K562 (cell line): ENCODE measurements around the gene DGCR8. TPM values are rescaled to one million over a fixed set of nuclear protein-coding genes. Genes with fewer than 3 reads are reported as not detected.

Source experiments
- CBFB ChIP-seq: sonication (generic); formaldehyde crosslinking; IDR thresholded peaks from 2 replicates; pipeline ENCODE4 v1.4.0; 2020; ENCODE audit warnings: mild to moderate bottlenecking, missing genetic modification reagents
- CBX1 ChIP-seq: sonication (generic); IDR thresholded peaks from 2 replicates; pipeline ENCODE4 v1.6.1; 2016; ENCODE audit warnings: antibody characterized with exemption, low read depth, mild to moderate bottlenecking
- CXXC5 ChIP-seq: fragments of 250-450 bp; sonication (Bioruptor Pico); IDR thresholded peaks from 2 replicates; pipeline ENCODE4 v1.8.0; 2022; ENCODE audit warnings: inconsistent platforms, mild to moderate bottlenecking, moderate library complexity
- EP300 ChIP-seq: IDR thresholded peaks from 2 replicates; pipeline ENCODE4 v1.6.1; 2012; ENCODE audit warnings: low read length, improper control_type of control experiment
- GTF2E2 ChIP-seq: fragments of 200-800 bp; sonication (Bioruptor generic); IDR thresholded peaks from 2 replicates; pipeline ENCODE4 v1.6.1; 2016; ENCODE audit warnings: missing genetic modification characterization, missing compliant biosample characterization
- HNRNPL ChIP-seq: fragments of 200-400 bp; formaldehyde crosslinking; IDR thresholded peaks from 2 replicates; pipeline ENCODE4 v1.6.1; 2017; ENCODE audit warnings: low read depth, mild to moderate bottlenecking, low read length
- HNRNPLL ChIP-seq: fragments of 200-400 bp; formaldehyde crosslinking; IDR thresholded peaks from 2 replicates; pipeline ENCODE4 v1.6.1; 2017; ENCODE audit warnings: low read length, low read depth, mild to moderate bottlenecking; ENCODE audit not compliant: poor library complexity, severe bottlenecking
- PTTG1 ChIP-seq: fragments of 450-650 bp; IDR thresholded peaks from 2 replicates; pipeline ENCODE4 v1.6.1; 2016; ENCODE audit warnings: low read depth, mild to moderate bottlenecking, missing genetic modification characterization, missing compliant biosample characterization
- RFX5 ChIP-seq: IDR thresholded peaks from 2 replicates; pipeline ENCODE4 v1.6.1; 2011; ENCODE audit warnings: low read depth, mild to moderate bottlenecking, improper control_type of control experiment, low read length
- SMAD1 ChIP-seq: fragments of 150-350 bp; IDR thresholded peaks from 2 replicates; pipeline ENCODE4 v1.6.1; 2014; ENCODE audit warnings: low read length, low read depth; ENCODE audit not compliant: partially characterized antibody
- SMARCA4 ChIP-seq: fragments of 450-650 bp; IDR thresholded peaks from 2 replicates; pipeline ENCODE4 v1.6.1; 2016
- SRSF9 ChIP-seq: fragments of 200-400 bp; formaldehyde crosslinking; IDR thresholded peaks from 2 replicates; pipeline ENCODE4 v1.6.1; 2017; ENCODE audit warnings: low read depth, low read length, borderline replicate concordance
- TCF7L2 ChIP-seq: fragments of 150-350 bp; IDR thresholded peaks from 2 replicates; pipeline ENCODE4 v1.6.1; 2016; ENCODE audit warnings: low read depth, mild to moderate bottlenecking, low read length, moderate library complexity
- TEAD4 ChIP-seq, 2 experiments: sonication (generic) in 1 of 2; formaldehyde crosslinking in 1 of 2; IDR thresholded peaks; 2 replicates each; pipeline versions ENCODE4 v1.6.1 to v1.8.0; 2012 to 2022; ENCODE audit warnings: borderline replicate concordance in 1 of 2, inconsistent platforms in 1 of 2, low read length in 1 of 2, mild to moderate bottlenecking in 1 of 2, missing genetic modification reagents in 1 of 2
- XRCC5 ChIP-seq: fragments of 200-400 bp; formaldehyde crosslinking; IDR thresholded peaks from 2 replicates; pipeline ENCODE4 v1.6.1; 2017; ENCODE audit warnings: low read depth, mild to moderate bottlenecking, low read length
- ZNF143 ChIP-seq: sonication (generic); formaldehyde crosslinking; IDR thresholded peaks from 2 replicates; pipeline ENCODE4 v1.9.0; 2022; ENCODE audit warnings: mild to moderate bottlenecking, missing genetic modification reagents
- ZNF311 ChIP-seq: fragments of 250-450 bp; sonication (Bioruptor Pico); IDR thresholded peaks from 2 replicates; pipeline ENCODE4 v1.4.0; 2020; ENCODE audit warnings: mild to moderate bottlenecking, moderate library complexity
- polyA plus RNA-seq, 8 experiments: library from polyadenylated mRNA; depleted of rRNA in 4 of 8; stranded (reverse) in 5 of 8; unstranded in 3 of 8; fragments of >200 nt; fragmentation: Nextera tagmentation in 2 of 8; fragmentation: Illumina TruSeq in 1 of 8; extraction: Ambion mirVana in 2 of 8; extraction: Trizol in 1 of 8; gene quantifications; 2 replicates each; pipeline versions ENCODE4 v1.2.1 to v1.2.3, GENCODE V29; 2011 to 2014; ENCODE audit warnings: inconsistent platforms in 1 of 8, missing spikeins in 1 of 8
- total RNA-seq, 7 experiments: library from RNA; depleted of rRNA in 6 of 7; stranded (reverse); fragments of >200 nt in 6 of 7; fragmentation: Illumina TruSeq in 2 of 7; extraction: Trizol in 2 of 7; gene quantifications; 2 replicates each; pipeline versions ENCODE4 v1.2.1 to v1.2.3, GENCODE V29; 2011 to 2021; ENCODE audit warnings: low replicate concordance in 1 of 7

DGCR8 gene
- total and polyA plus RNA-seq, 9 of the 15 experiments (the other 6 are each of a cell fraction or from before 2014, with no cell fraction given): 5.9 to 144 (median 80.1) TPM

GRCh38 chr22:20157430-20158183, 77.6 kb downstream of the DGCR8 start (continued):
- TF ChIP-seq SMAD1 (peak; percentile 7), GTF2E2 (tag) (no peak), TCF7L2 (no peak), CXXC5 (CRISPR knock-in tag) (no peak; the same call in 1 of the 2 replicates), EP300 (no peak), SRSF9 (no peak), ZNF143 (CRISPR knock-in tag) (peak; percentile 55; the same call in 1 of the 2 replicates), ZNF311 (CRISPR knock-in tag) (no peak), HNRNPLL (peak; percentile 6), SMARCA4 (no peak), TEAD4 (IDR thresholded peaks at IDR 0.05; ENCODE audit: low read length) (no peak), TEAD4 (CRISPR knock-in tag; IDR thresholded peaks at IDR 0.05; ENCODE audit: borderline replicate concordance) (peak; percentile 71), XRCC5 (0 out of 2 replicates have a peak, but pooled peaks have one; percentile 19), CBFB (0 out of 2 replicates have a peak, but pooled peaks have one; percentile 75), PTTG1 (no peak), RFX5 (0 out of 2 replicates have a peak, but pooled peaks have one; percentile 0), CBX1 (0 out of 2 replicates have a peak, but pooled peaks have one; percentile 10), HNRNPL (0 out of 2 replicates have a peak, but pooled peaks have one; percentile 62)
